GM12873 (cell line): ENCODE data around the gene PCARE.

ENCODE experiments used
- CTCF ChIP-seq: IDR thresholded peaks from 2 replicates; pipeline ENCODE4 v1.5.1; 2012; ENCODE audit warnings: low read depth, mild to moderate bottlenecking, moderate library complexity, low read length, control low read depth; ENCODE audit not compliant: insufficient read depth; ENCODE audit errors: missing control alignments

Gene PCARE

GRCh38 chr2:29053670-29054400 is 20.5 kb downstream of the PCARE start:
- TF ChIP-seq CTCF: peak; percentile 39

GRCh38 chr2:29053223-29053622 is 21.1 kb downstream of the PCARE start:
- no peak for TF ChIP-seq CTCF

DNA sequence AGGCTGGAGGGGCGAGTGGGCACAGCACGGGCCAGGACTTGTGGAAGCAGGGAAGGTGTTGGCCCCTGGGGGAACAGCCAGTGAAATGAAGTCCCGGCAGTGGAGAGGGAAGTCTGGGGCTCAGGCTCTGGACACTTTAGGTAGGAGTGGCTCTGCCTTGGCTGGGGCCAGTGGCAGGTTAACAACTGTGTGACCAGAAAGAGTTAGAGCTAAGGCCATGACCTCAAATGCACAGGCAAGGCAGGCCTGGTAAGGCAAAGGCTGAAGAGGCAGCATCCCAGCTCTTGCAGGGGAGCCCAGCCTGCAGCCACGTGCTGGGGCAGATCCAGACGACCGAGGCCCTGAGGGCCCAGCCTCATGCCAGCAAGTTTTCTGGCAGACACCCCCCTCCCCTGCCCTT is 21.5 kb downstream of the PCARE start:
- TF ChIP-seq CTCF: no peak

GRCh38 chr2:29051730-29052129 is 22.6 kb downstream of the PCARE start:
- no peak for TF ChIP-seq CTCF

- no peak for TF ChIP-seq CTCF
These were observed 23.7 kb downstream of the PCARE start for GRCh38 chr2:29050591-29050990.

DNA sequence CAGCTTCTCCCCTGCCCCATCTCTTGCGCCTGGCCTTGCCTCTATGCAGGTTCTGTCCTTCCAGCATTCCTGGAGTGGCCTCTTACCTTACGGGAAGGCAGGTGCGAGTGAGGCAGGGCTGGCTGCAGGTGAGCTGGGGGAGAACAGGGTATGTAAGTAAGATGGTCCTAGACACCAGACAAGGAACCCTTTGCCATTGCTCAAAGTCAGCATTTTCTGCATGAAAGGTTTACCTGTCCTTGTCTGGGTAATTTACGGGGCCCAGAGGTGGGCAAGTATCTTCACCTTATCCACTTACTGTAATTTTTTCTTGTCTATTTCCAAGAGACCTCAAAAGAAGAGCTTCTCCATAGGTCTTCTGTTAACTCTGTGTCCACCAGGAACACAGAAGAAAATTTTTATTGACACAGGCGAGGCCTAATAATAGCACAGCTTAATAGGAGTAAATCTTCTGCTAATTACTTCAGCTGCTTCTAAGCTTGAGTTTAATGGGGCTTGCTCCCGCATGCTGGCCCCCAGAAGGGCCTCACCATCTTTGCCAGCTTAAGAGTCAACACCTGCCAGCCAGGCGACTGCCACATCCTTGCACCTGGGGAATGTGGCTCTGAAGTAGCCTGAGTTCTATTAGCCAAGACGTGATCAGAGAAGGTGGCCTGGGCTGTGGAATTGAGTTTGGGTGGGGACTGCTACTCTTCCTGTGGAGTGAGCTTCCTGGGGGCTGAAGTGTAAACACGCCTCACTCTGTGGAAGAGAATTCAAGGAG is 27.1 kb downstream of the PCARE start:
- TF ChIP-seq CTCF: no peak

DNA sequence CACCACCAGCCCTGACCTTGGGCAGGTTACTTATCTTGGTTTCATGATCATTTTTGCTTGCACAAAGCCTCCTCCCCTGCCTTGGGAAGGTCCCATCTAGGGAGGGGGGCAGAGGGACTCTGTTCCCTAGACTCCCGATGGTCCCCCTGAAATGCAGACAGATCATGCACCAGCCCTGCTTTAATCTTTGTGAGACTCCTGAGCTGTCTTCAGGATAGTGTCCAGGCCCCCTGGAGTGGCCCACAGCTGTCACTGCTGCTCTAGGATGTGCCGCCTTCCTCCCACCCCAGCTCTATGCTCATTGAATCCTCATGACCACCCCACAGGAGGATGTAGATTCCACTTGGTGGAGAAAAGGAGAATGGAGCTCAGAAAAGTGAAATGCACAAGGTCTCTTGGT is 28.0 kb downstream of the PCARE start:
- TF ChIP-seq CTCF: no peak
